Measurements from ENCODE around the gene NLRP8.
"Not testable (repeated sequence)": the region's sequence is repeated elsewhere in the genome, so short reads cannot be mapped to it uniquely, and the experiment has no call there.

The NLRP8 gene

DNA sequence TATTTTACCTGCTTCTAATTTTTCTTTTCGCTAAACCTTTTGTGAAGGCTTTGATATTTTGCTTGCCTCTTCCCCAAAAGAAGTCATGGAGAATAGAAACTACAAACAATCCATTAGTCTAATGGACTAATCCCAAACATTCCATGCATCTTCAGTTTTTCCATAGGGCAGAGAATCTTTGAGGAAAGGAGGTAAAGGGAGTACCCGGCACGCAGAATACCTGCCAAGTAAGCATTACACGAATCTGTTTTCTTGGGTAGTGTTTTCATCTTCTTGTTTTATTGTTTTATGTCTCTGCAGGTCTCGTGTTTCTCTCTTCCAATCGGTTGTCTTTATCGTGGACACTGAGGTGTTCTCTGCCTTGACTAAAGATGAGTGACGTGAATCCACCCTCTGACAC is at the start of gene NLRP8:
Gene NLRP8 (plus strand): TSS at position 301 of the 400 bp plus-strand sequence.
- DNase-seq (ENCODE audit: low read depth), result no peak

DNA sequence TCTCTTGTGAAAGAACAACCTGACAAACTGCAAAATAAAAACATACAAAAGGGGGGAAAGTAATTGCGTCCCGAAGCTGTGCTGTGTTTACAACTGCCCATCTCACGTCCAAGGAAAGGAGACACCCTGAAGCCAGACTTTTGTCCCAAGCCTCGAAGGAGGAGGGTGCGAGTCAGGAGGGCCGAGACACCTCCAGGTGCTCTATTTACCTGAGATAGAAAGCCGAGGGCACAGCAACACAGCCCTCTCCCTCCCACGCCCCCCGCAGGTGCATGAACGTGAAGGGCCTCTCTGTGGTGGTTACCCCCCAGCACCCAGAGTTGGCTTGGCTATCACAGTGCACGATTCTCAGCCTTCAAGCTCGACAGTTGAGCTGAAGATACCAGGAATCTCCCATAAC is 48.7 kb upstream of the NLRP8 start:
- DNase-seq (ENCODE audit: low read depth), result no peak

DNA sequence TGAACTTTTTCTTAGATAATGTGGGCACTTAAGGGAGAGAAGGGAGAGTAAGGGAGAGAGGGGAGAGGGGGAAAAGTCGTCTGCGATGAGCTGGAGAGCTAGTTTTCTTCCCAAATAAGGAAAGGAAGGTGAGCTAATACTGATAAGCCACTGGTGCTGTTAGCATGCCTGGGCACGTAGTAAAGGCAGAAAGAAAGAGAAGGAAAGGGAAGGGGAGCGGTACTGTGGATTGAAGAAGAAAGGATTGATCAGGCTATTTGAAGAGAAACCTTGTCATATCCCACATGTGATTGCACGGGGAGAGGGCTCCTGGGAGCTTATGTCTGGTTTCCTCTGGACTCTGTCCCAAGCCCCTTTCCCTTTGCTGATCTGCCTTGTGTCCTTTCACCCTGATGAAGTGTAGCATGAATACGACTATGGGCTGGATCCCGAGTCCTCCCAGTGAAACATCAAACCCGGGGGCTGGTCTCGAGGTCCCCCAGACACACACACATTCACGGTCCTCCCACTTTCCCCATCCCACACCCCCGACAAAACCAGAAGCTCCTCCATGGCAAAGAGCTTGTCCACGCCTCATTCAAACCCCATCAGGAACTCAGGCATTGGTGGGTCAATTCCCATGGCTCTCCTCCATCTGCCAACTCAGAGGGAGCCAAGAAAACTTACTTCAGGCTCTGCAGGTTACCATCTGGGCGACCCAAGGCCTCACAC is 46.1 kb upstream of the NLRP8 start:
- no peak for DNase-seq (ENCODE audit: low read depth)

DNA sequence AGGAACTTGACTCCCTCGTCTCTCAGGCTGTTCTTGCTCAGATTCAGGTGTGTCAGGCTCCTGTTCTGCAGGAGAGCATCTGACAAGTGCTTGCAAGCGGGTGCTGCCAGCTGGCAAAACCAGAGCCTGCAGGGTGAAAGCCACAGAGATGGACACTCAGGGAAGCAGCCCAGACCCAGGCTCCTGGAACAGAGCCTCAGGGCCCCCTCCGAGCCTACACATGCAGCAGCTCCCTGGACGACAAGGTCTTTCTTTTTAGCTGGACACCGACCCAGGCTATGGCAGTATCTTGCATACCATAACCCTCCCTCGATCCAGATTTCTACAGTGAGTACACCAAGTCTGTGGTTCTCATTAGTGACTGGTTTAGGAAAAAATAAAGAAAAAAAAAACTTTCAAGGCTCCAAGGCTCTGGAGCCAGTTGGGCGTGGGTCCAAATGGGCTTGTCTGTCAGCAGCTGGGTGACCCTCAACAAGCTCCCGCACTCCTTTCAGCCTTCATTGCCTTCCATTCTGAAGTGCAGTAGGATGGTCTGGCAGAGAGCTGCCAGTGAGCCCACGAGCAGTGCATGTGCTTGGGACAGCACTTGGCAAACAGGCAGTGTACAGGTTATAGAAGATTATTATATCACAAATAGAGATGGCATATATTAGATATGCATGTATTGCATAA is 45.4 kb upstream of the NLRP8 start:
- no peak for DNase-seq (ENCODE audit: low read depth)

DNA sequence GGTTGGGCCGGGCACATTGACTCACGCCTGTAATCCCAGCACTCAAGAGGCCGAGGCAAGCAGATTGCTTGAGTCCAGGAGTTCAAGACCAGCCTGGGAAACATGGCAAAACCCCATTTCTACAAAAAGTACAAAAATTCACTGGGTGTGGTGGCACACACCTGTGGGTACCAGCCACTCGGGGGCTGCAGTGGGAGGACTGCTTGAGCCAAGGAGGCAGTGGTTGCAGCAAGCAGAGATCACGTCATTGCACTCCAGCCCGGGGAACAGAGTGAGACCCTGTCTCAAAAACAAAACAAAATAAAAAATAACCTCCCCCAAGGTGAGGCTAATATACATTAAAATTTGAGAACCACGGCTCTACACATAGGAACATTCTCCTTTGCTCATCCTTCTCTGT is 40.3 kb upstream of the NLRP8 start:
- DNase-seq (ENCODE audit: low read depth), result no peak

DNA sequence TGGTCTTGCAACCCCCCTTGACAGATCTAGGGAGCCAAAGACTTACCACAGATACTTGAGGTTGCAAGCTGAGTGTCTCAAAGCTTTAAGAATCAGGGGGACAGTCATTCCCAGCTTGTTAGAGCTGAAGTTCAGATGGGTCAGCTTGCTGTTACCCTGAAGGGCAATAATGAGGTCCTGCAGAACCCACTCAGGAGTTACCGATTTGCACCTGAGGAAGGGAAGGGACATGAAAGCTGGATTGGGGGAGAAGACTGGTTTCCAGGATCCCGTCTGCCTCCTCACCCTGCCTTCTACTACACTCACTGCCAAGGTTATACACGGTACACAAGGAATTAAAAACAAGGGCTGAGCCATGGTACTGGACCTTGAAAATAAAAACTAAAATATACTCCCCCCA is 39.9 kb upstream of the NLRP8 start:
- no peak for DNase-seq (ENCODE audit: low read depth)

DNA sequence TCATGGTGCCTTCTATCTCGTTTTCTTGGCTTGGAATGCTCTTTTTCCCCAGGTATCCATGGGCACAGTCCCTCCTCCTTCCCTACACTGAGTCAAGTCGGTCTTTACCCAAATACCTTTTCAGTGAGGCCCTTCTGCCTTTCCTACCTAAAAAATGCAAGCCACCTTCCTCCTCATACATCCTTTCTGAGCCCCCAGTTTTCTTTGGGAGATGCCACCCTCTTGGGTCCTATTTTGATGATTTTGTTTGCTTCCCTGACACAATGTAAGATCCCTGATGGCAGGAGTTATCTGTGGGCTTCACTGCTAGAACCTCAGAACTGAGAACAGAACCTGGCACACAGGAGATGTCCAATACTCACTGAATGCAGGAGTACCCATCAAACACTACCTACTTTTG is 37.8 kb upstream of the NLRP8 start:
- DNase-seq (ENCODE audit: low read depth), result no peak

DNA sequence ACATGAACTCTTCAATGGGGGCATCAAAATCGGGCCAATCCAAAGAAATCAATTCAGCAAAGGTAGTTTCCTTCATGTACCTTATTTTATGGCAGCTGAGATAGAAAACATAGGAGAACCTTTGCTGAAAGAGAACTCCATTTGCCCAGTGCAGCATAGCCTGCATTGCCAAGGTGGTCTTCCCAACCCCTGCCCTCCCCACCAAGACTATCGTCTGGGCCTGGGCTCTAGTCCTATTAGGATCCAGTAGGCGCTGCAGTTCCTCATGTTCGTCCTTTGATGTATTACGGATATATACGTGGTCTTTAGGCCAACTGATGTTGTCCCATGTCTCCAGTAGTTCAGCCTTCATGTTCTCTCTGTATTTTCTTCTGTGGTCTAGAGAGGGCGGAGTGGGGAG is 34.7 kb upstream of the NLRP8 start:
- DNase-seq (ENCODE audit: low read depth), result no peak

DNA sequence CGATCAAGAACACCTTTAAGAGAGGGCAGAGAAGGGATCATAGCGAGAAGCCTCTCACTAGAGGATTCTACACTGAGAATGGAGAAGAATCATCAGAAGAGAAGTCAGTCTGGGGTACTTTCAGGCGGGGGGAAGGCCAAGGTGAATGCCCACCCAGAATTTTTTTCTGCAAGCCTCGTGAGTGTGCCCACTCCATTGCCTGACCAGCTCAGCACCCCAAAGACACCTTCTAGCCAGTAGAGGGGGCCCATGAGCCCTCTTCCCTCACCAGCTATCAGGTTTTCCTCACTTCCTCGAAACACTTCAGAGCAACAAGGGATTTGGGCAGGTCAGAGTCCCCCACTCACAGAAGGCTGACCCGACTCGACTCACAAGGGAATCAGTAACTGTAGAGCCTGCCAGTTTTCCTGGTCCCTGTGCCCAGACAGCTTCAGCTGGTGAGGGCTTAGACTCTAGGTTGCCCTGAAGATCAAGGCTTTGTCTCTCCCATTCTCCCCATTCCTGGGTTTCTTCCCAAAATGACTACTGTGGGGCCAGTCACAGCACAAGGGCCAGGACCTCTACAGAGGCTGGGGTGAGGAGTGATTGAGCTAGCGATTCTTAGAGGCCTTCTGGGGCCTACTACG is 33.9 kb upstream of the NLRP8 start:
- DNase-seq (ENCODE audit: low read depth), result no peak

DNA sequence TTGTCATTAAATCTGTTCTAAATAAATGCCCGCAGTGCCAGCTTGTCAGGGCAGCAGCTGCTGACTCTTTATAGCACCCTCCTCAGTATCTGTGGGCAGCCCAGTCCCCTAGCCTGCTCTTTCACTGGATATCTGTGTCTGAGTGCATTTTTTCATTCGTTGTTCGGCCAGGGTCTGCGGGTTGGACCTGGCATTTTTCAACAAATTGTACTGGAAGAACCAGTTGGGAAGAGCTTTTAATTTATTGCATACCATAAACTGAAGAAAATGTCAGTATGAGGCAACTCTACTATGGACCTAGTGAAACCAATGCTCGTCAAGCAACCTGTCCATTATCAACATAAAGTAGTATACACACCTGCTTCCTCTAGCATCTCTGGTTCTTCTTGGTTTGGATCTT is 24.1 kb upstream of the NLRP8 start:
- no peak for DNase-seq (ENCODE audit: low read depth)

DNA sequence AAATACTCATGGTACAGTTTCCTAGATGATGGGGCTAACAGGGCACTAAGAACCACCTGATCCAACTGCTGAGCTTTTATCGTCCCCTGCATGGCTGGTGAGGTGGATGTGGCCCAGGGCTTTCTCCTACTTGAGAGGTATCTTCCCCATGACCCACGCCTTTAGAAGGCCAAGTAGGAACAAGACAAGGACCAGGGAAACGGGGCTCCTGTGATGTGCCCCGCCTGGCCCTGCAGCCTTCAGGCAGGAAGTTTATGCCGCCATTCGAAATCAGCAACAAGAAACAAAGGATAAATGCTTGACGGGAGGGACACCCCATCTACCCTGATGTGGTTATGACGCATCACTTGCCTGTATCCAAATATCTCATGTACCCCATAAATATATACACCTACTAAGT is 19.6 kb upstream of the NLRP8 start:
- no peak for DNase-seq (ENCODE audit: low read depth)

DNA sequence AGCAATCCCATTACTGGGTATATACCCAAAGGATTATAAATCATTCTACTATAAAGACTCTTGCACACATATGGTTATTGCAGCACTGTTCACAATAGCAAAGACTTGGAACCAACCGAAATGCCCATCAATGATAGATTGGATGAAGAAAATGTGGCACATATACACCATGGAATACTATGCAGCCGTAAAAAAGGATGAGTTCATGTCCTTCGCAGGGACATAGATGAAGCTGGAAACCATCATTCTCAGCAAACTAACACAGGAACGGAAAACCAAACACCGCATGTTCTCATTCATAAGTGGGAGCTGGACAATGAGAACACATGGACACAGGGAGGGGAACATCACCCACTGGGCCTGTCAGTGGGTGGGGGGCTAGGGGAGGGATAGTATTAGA is 18.4 kb upstream of the NLRP8 start:
- DNase-seq (ENCODE audit: low read depth), result not testable (repeated sequence)

DNA sequence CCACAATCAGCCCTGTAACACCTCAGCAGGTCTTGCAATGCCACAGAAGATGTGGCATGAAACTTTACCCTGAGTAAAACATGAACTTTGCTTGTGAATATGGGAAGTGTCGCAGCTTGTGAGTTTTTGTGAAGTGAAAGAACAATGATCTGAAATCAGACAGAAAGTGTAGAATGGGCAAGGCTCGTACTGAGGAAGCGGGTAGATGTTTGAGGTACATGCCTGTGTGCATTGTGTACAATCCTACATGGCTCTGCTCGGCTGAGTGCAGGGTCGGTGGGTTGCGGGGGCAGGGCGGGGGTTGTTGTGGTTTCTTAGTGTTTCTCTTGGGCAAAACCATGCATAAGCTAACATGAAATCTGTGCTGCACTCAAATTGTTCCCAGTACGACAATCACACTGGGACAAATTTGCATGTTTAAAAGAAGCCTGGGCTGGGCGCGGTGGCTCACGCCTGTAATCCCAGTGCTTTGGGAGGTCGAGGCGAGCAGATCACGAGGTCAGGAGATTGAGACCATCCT is 16.6 kb upstream of the NLRP8 start:
- no peak for DNase-seq (ENCODE audit: low read depth)

DNA sequence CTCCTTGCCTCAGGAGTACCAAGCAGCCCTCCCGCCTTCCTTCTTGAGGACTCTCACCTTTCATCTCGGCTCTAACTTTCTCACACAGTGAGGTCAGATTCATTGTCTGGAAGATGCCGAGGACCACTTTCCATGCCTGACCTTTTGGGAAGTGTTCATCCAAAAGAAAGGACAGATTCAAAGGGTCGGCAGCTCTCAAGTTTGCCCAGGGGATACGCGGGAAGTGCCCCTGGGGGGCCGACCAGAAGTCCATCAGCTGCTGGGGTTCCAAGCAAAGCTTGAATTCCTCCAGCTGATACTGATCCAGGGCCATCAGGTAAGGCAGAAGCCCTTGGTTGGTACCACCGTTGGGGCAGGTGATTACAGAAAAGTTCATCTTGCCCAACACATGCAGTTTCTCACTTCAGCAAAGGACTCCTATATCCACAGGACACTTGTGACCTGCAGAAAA is 15.7 kb upstream of the NLRP8 start, which contains the start of gene NLRP13:
Gene NLRP13 (minus strand): TSS at position 401 of the 451 bp plus-strand sequence. CDS start 25 bp downstream, at position 376.
- DNase-seq (ENCODE audit: low read depth), result no peak

DNA sequence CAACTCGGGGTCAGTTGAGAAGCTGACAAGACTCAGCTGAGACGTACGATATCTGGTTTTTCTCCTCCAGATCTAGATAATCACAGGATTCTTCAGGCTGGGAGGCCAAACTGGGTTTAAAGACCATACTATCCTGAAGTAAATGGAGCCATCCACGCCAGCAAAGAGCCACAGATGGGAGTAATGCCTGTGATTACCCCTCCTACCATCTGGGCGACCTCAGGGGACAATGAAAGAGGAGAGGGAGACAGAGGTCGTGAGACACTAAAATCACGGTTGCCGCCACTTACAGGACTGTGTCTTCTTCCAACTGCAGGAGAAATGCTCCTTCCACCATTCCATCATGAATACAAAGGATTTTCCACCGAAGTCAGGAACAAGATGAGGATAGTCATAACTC is 12.4 kb upstream of the NLRP8 start:
- DNase-seq (ENCODE audit: low read depth), result no peak

DNA sequence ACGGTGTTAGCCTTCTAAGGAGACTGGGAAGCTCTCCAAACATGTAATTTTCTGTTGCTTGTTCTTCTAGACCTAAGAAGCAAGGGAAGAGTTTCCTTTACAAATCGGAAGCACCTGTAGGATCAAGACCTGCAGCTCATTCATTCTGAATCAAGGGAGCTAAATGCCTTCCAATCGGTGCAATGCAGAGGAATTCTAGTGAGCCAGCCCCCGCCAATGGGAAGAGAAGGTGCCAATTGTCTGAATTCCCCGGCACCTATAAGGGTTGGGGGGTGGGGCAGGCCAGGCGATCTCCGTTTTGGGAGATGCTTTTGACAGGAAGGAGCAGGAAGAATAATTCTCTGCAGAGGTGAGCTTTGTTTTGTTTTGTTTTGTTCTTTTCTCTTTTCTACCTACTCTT is 8.4 kb upstream of the NLRP8 start:
- DNase-seq (ENCODE audit: low read depth), result no peak

DNA sequence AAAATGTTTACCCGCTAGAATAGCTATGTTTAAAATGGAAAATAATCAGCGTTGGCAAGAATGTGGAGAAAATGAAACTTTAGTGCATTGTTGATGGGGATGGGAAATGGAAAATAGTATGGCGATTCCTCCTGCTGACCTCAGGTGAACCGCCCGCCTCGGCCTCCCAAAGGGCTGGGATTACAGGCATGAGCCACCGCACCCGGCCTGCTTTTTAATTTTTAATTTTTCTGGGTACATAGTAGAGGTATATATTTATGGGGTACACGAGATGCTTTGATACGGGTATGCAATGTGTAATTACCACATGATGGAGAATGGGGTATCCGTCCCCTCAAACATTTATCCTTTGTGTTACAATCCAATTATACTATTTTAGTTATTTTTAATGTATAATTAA is 7.3 kb upstream of the NLRP8 start:
- DNase-seq (ENCODE audit: low read depth), result no peak

DNA sequence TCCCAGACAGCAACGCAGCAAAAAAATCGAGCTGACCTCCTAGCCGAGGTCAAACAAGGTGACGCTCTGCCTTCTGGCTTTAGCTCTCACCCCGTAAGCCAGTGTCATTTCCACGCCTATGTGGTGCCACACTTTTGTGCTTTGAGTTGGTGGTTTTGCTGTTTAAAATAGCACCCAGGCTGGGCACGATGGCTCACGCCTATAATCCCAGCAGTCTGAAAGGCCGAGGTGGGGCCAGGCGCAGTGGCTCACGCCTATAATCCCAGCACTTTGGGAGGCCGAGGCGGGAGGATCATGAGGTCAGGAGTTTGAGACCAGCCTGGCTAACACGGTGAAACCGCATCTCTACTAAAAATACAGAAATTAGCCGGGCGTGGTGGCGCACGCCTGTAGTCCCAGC is 2.9 kb downstream of the NLRP8 start:
- DNase-seq (ENCODE audit: low read depth), result not testable (repeated sequence)

DNA sequence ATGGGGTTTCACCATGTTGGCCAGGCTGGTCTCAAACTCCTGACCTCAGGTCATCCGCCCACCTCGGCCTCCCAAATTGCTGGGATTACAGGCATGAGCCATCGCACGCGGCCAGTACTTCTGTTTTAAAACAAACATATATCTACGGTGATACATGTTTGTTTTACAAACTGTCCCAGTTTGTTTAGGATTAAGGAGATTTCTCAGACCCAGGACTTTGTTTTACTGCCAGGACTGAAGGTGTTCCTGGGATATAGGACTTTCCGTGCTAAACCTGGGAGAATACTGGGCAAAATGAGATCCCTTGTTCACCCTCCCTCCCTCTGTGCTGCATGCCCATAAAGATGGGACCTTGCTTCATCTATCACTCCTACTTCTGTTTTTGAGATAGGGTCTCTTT is 8.8 kb downstream of the NLRP8 start:
- DNase-seq (ENCODE audit: low read depth), result no peak

DNA sequence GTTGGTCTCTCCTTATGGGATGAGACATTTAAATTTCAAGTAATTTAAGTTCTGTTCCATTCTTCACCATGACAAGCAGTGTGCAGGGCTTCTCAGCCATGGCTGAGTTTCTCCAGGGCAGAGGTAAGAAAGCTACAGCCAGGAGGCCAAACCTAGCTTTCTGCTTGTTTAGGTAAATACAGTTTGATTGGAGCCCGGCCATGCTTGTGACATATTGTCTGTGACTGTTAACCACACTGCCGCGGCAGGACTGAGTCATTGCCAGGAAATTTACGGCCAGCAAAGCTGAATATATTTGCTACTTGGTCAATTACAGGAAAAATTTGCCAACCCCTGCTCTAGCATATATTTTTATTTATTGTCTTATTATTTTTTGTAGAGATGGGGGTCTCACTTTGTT is 10.7 kb downstream of the NLRP8 start:
- no peak for DNase-seq (ENCODE audit: low read depth)

DNA sequence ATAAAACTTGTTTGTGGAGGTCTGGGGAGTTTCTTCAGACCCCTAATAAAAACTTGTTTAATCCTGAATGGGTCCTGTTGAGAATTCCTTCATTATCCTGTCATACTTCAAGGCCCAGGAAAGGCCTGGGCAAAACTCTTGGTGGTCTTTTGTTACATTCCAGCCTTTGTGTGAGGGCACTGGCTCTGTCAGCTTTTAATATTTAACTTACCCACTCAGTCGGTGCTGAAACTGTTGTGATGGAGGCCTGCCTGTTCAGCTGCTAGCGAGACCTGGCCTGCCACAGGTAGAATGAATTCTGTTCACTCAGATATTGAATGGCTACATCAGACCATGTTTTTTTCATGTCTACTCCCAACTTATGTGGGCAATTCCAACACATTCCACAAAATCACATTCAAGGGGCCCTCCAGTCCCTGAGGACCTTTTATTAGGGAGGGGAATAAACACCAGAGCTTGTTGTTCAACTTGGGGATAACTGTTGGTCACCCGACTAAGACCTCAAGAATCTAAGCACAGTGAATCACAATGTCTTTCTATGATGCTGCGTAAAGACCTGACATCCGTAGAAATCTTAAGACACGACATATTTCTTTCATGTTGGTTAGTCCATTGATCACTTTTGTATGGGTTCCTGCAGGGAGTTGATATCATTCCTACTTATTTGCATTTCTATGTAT is 12.5 kb downstream of the NLRP8 start:
- no peak for DNase-seq (ENCODE audit: low read depth)

DNA sequence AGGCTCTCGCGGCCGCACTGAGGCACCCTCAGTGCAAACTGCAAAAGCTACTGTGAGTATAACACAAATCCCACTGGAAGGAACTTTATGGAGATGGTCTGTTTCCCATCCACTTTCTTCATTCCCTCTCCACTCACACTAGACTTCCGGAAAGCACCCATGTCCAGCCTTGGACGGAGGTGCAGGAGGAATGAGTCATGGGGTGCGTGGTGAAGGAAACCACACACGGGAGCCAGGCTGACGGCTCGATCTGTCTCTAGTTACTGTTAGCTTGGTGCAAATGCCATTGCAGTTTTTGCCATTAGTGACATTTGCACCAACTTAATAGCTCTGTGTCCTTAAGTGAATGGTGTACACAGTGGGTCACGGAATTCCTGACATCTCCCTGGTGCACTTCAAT is 14.6 kb downstream of the NLRP8 start:
- DNase-seq (ENCODE audit: low read depth), result no peak

DNA sequence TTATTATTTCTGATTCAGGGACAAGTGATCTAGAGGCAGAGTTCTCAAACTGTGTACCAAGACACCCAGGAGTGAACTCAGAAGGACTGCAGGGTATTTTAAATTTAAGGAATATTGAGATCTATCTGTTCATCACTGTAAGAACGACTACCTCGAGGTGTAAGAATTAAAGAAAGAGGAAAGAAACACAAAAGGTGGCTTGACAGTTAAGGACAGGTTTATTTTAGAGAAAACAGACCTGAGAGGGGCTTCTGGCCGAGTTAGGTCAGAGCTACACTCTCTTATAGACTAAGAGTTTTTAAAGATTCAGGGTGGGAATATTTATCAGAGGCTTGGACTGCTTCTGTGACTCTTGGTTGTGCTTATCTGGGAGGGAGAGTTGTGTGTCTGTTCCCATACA is 26.4 kb downstream of the NLRP8 start:
- DNase-seq (ENCODE audit: low read depth), result no peak
